HG02588 (cell line): ENCODE measurements around the gene RNF151.
"Not testable (repeated sequence)": the region's sequence is repeated elsewhere in the genome, so short reads cannot be mapped to it uniquely, and the experiment has no call there.

ENCODE experiments used
- ATAC-seq: cut with Tn5 transposase; IDR thresholded peaks from one replicate; pipeline ENCODE4 v1.9.1; 2021; ENCODE audit warnings: mild to moderate bottlenecking, moderate library complexity; ENCODE audit not compliant: unreplicated experiment

Gene RNF151

GRCh38 chr16:2005646-2006045 is 39.0 kb downstream of the RNF151 start:
- ATAC-seq, result no peak

DNA sequence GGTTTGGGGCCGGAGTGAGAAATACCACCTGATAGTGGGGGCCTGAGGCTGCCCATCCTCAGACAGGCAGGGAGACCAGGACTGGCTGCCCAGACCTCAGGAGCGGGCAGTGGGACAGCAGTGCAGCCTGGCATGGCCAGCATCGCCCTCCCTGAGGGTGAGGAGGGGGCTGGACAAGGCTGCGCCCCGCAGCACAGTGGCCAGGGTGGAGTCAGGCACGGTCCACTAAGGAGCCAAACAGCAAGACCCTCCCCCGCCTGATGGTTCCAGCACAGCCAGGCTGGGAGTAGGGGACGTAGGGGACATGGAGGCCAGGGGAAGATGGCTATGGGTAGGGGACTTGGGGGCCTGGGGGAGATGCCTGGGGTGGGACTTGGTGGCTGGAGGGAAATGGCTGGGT is 39.7 kb downstream of the RNF151 start:
- ATAC-seq, result no peak

- ATAC-seq, result no peak
Measured at GRCh38 chr16:2007081-2007836, 40.6 kb downstream of the RNF151 start.

GRCh38 chr16:2008009-2008526 is 41.4 kb downstream of the RNF151 start:
- ATAC-seq, result no peak

DNA sequence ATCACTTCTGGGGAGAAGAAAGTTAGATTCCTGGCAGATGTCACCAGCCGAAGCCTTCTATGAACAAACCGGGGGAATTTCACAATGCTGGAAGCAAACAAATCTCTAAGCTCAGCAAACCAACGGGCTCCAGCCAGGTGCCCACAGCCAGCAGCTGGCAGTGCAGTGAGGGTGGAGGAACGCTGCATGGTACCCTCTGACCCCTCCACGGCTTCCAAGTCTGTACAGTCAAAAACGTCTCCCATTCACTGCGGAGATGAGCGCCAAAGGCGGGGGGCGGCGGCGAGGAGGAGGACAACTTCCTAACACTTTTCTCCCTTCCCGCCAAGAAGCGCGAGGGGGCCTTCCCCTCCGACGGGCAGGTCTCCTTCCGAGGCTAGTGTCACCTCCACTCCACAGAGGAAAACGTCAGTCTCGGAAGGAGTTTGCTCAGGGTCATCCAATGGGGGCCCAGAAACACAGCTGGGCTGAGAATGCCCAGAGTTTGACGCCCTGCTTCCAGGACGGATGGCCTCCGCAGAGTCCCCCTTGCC is 42.0 kb downstream of the RNF151 start:
- ATAC-seq, result peak; percentile 1

DNA sequence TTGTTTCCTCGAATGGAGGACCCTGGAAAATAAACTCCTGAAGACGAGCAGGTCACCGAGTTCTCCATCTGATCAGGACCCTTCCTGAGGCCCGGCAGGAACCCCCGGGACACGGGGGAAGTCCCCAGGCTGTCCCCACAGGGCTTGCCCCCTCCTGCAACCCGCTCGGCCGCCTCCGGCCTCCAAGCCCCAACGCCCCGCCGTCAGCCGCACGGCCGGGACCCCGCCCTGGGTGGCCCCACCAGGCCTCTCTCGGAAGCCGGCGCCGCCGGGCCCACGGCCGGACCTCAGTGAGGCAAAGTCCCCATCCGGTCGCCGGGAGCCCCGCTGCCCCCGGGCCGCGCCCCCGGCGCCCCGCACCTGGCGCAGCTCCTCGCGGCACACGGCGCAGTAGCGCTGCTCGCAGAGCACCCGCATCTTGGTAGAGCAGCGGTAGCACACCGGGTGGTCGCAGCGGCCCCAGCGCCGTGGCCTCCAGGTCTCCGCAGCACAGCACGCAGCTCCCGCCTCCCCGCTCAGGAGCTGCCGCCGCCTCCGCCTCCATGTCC is 42.6 kb downstream of the RNF151 start:
- peak; percentile 27 for ATAC-seq

GRCh38 chr16:2009791-2010510 is 43.3 kb downstream of the RNF151 start, which contains the start of gene ZNF598:
Gene ZNF598 (minus strand): TSS chr16:2009821.
- peak; percentile 83 for ATAC-seq

DNA sequence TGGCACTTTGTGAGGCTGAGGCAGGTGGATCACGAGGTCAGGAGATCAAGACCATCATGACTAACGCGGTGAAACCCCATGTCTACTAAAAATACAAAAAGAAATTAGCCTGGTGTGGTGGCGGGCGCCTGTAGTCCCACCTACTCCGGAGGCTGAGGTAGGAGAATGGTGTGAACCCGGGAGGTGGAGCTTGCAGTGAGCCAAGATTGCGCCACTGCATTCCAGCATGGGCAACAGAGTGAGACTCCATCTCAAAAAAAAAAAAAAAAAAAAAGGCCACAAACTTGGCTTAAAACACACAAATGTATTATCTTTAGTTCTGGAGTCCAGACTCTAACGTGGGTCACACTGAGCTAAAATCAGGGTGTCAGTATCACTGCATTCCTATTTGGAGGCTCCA is 45.1 kb downstream of the RNF151 start:
- not testable (repeated sequence) for ATAC-seq

DNA sequence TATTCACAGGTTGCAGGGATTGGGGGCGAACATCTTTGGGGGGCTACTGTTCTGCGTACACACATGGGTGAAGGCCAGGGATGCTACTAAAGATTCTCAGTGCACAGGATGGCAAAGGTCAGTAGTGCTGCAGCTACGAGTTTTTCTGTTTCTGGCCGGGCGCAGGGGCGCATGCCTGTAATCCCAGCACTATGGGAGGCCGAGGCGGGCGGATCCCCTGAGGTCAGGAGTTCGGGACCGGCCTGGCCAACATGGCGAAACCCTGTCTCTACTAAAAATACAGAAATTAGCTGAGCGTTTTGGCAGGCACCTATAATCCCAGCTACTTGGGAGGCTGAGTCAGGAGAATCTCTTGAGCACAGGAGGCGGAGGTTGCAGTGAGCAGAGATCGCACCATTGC is 46.9 kb downstream of the RNF151 start:
- ATAC-seq, result no peak

- no peak for ATAC-seq
Measured at GRCh38 chr16:2015117-2015946, 48.7 kb downstream of the RNF151 start.

DNA sequence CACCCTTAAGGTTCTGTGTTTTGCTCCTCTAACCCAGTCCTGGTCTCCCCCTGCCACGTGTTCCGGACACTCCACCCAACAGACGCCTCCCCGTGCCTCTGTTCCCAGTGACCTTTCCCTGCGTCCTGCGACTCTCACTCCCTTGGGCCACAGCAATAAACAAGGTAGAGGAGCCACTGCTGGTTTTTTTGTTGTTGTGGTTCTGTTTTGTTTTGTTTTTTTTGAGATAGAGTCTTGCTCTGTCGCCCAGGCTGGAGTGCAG is 49.2 kb downstream of the RNF151 start:
- no peak for ATAC-seq

GRCh38 chr16:2016407-2016922 is 49.8 kb downstream of the RNF151 start:
- no peak for ATAC-seq
